ENCODE data around the gene TMEM219. TPM values are rescaled to one million over a fixed set of nuclear protein-coding genes. Genes with fewer than 3 reads are reported as not detected.

Gene TMEM219
- total and polyA plus RNA-seq, 12 donors: 100 to 300 (median 192) TPM

GRCh38 chr16:29991571-29991904 lies 29.7 kb downstream of the TMEM219 start:
- H3K27ac ChIP-seq: no peak overlapping the region
- peaks cover 10 to 17% of the 10 kb centered on the region in 2 donors for H3K4me1 ChIP-seq (replicated peaks in 1 of 2)
- H3K4me3 ChIP-seq: no peak overlapping the region
- no peaks in the 10 kb centered on the region for H3K9me3 ChIP-seq (replicated peaks in 1 of 3)
- H3K36me3 ChIP-seq (replicated peaks in 1 of 2): peaks cover 0 to 69% of the 10 kb centered on the region in 2 donors
- H3K27me3 ChIP-seq: no peaks in the 10 kb centered on the region
- DNase-seq: no peak
- 63 to 78% (median 72%) methylated on average over 4 to 5 of the region's 5 CpGs; no CpG with 5 or more reads in 1 of the 4 donors for WGBS, 4 donors
- intact Hi-C loops (cut with DNase I): loop anchor here in 1 of 2 donors (10.0 kb wide), 1 partner anchor 67 kb away; the partner anchor contains the start of gene KCTD13
- TF ChIP-seq POLR2A (IDR thresholded peaks at IDR 0.05): no peak
- TF ChIP-seq, protein P1, sequence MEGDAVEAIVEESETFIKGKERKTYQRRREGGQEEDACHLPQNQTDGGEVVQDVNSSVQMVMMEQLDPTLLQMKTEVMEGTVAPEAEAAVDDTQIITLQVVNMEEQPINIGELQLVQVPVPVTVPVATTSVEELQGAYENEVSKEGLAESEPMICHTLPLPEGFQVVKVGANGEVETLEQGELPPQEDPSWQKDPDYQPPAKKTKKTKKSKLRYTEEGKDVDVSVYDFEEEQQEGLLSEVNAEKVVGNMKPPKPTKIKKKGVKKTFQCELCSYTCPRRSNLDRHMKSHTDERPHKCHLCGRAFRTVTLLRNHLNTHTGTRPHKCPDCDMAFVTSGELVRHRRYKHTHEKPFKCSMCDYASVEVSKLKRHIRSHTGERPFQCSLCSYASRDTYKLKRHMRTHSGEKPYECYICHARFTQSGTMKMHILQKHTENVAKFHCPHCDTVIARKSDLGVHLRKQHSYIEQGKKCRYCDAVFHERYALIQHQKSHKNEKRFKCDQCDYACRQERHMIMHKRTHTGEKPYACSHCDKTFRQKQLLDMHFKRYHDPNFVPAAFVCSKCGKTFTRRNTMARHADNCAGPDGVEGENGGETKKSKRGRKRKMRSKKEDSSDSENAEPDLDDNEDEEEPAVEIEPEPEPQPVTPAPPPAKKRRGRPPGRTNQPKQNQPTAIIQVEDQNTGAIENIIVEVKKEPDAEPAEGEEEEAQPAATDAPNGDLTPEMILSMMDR (IDR thresholded peaks at IDR 0.05): no peak

- intact Hi-C loops (cut with DNase I): loop anchor here in 1 of 2 donors (10.0 kb wide), 1 partner anchor 68 kb away; the partner anchor contains the start of gene KCTD13
- peak overlapping the region in 2 of 5 donors; percentile 13 to 26 for H3K27ac ChIP-seq
- TF ChIP-seq POLR2A (IDR thresholded peaks at IDR 0.05): no peak
- TF ChIP-seq, protein P1 (IDR thresholded peaks at IDR 0.05): no peak
- no peaks in the 10 kb centered on the region for H3K27me3 ChIP-seq
- peaks cover 17 to 24% of the 10 kb centered on the region in 2 donors for H3K4me1 ChIP-seq (replicated peaks in 1 of 2)
- DNase-seq: peak in 4 of 7 donors; percentile 51 to 73 (median 67)
- peaks cover 0 to 60% of the 10 kb centered on the region in 2 donors for H3K36me3 ChIP-seq (replicated peaks in 1 of 2)
- WGBS, 4 donors: 47 to 65% (median 57%) methylated on average over 7 of the region's 7 CpGs
- no peaks in the 10 kb centered on the region for H3K9me3 ChIP-seq (replicated peaks in 1 of 3)
- no peak overlapping the region for H3K4me3 ChIP-seq
Measured at GRCh38 chr16:29992344-29992967, 30.6 kb downstream of the TMEM219 start.

GRCh38 chr16:29993191-29993902 lies 31.5 kb downstream of the TMEM219 start:
- Histone ChIP-seq H3K4me3 (no peak overlapping the region), H3K9me3 (replicated peaks in 1 of 3) (no peaks in the 10 kb centered on the region), H3K36me3 (replicated peaks in 1 of 2) (peaks cover 0 to 51% of the 10 kb centered on the region in 2 donors), H3K27ac (peak overlapping the region in 1 of 5 donors; percentile 5), H3K27me3 (no peaks in the 10 kb centered on the region), H3K4me1 (replicated peaks in 1 of 2) (peaks cover 17 to 24% of the 10 kb centered on the region in 2 donors)
- DNase-seq: no peak
- 84 to 90% (median 89%) methylated on average over 16 to 25 of the region's 25 CpGs for WGBS, 4 donors
- intact Hi-C loops (cut with DNase I): loop anchor here in 1 of 2 donors (10.0 kb wide), 1 partner anchor 69 kb away; the partner anchor contains the start of gene KCTD13
- TF ChIP-seq POLR2A (IDR thresholded peaks at IDR 0.05): no peak
- TF ChIP-seq, protein P1 (IDR thresholded peaks at IDR 0.05): no peak

DNA sequence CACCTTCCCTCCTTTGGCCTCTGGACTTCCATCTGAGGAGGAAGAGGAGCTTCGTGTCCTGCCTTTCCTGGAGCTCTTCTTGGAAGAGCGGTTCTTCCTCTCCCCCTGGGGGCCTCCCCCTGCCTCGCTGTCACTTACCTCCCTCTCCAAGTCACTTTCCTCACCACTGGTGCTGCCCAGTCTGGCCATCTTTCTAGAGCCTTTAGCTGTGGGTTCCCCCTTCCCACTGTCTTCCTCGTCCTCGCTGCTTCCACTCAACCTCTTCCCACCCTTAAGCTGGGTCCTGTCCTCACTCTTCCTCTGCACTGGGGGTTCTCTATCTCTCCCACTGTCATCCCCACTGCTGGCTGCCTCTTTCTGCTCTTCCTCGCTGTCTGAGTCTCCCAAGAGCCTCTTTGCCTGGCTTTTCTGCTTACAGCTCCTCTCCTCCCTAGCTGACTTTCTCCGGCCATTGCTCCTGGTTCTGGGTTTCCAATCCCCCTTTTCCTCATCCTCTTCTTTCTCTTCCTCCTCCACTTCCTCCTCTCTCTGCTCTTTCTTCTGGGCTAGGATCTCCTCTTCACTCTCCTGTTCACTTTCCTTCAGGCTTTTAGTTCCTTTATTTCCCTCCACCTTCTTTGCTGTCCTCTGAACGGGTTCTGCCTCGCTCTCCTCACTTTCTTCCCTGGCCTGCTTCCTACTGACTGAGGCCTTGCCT lies 32.2 kb downstream of the TMEM219 start:
- peaks cover 0 to 44% of the 10 kb centered on the region in 2 donors for H3K36me3 ChIP-seq (replicated peaks in 1 of 2)
- no peak for TF ChIP-seq POLR2A (IDR thresholded peaks at IDR 0.05)
- TF ChIP-seq, protein P1 (IDR thresholded peaks at IDR 0.05): no peak
- intact Hi-C loops (cut with DNase I): loop anchor here in 1 of 2 donors (10.0 kb wide), 1 partner anchor 69 kb away; the partner anchor contains the start of gene KCTD13
- H3K4me1 ChIP-seq (replicated peaks in 1 of 2): peaks cover 17 to 24% of the 10 kb centered on the region in 2 donors
- peak overlapping the region in 1 of 5 donors; percentile 97 for H3K27ac ChIP-seq
- H3K9me3 ChIP-seq (replicated peaks in 1 of 3): no peaks in the 10 kb centered on the region
- no peaks in the 10 kb centered on the region for H3K27me3 ChIP-seq
- no peak overlapping the region for H3K4me3 ChIP-seq
- no peak for DNase-seq
- 82 to 88% (median 87%) methylated on average over 9 of the region's 9 CpGs for WGBS, 4 donors
